Astrocyte (in vitro differentiated cells and primary cell): ENCODE data around the gene COG5.

ENCODE experiments used
- EZH2 ChIP-seq: IDR thresholded peaks from 2 replicates; pipeline ENCODE4 v1.6.1; 2012; ENCODE audit warnings: mild to moderate bottlenecking, low read length, inconsistent platforms; ENCODE audit not compliant: insufficient read depth
- TF ChIP-seq, protein P1 (sequence below): IDR thresholded peaks from 2 replicates; pipeline ENCODE4 v1.5.1; 2011; ENCODE audit warnings: low read depth, mild to moderate bottlenecking, inconsistent platforms, low read length, moderate library complexity; ENCODE audit not compliant: insufficient read depth

DNA sequence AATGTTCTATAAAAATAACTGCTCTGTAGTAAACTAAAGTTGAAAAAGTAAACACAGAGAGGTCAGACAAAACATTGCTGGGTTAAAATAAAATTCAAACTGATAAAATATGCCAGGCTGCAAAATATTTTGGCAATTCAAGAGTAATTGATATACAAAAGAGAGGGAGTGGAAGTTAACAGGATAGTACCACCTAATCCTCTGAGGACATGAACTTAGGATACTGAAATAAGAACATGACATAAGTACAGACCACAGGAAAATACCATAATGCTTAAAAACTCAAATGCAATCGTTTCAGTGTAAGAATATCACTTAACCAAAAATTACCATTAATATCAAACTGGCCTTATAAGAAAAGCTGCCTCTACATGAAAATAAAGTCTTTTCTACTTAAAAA, 131.5 kb downstream of the COG5 start:
- TF ChIP-seq, protein P1, sequence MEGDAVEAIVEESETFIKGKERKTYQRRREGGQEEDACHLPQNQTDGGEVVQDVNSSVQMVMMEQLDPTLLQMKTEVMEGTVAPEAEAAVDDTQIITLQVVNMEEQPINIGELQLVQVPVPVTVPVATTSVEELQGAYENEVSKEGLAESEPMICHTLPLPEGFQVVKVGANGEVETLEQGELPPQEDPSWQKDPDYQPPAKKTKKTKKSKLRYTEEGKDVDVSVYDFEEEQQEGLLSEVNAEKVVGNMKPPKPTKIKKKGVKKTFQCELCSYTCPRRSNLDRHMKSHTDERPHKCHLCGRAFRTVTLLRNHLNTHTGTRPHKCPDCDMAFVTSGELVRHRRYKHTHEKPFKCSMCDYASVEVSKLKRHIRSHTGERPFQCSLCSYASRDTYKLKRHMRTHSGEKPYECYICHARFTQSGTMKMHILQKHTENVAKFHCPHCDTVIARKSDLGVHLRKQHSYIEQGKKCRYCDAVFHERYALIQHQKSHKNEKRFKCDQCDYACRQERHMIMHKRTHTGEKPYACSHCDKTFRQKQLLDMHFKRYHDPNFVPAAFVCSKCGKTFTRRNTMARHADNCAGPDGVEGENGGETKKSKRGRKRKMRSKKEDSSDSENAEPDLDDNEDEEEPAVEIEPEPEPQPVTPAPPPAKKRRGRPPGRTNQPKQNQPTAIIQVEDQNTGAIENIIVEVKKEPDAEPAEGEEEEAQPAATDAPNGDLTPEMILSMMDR, result no peak
- no peak for TF ChIP-seq EZH2
